Panc1 (cell line): ENCODE results near the gene FGD4. TPM values are rescaled to one million over a fixed set of nuclear protein-coding genes. Genes with fewer than 3 reads are reported as not detected.

Source experiments
- ATAC-seq: fragments of 200-7000 bp; cut with Tn5 transposase; 2 replicates; pipeline ENCODE4 v1.9.1; 2020; ENCODE audit warnings: mild to moderate bottlenecking, moderate library complexity
- BruUV-seq: library from RNA; stranded (reverse); fragments of 400-500 nt; replicated peaks from 2 replicates; lab custom pipeline; 2021; lab: Mats Ljungman, UMichigan
- CTCF ChIA-PET: fragments of 300-600 bp; sonication (Branson Sonifier 250); formaldehyde crosslinking; loops from one replicate; lab custom pipeline; 2022; ENCODE audit warnings: antibody characterized with exemption; lab: Charles Lee
- POLR2A ChIA-PET: fragments of 300-600 bp; sonication (Branson Sonifier 250); formaldehyde crosslinking; loops from one replicate; lab custom pipeline; 2022; ENCODE audit warnings: antibody characterized with exemption; lab: Charles Lee
- DNase-seq: peaks from one replicate; pipeline ENCODE4 v3.0.0-alpha.2; 2010; ENCODE audit warnings: low read depth, low spot score
- H3K27ac ChIP-seq: 2 replicates; pipeline ENCODE4 v1.5.1; 2011; ENCODE audit warnings: mild to moderate bottlenecking, low read length, inconsistent platforms
- H3K27me3 ChIP-seq: fragments of 200-500 bp; sonication (Bioruptor generic); 2 replicates; pipeline ENCODE4 v1.6.0; 2014; ENCODE audit warnings: low read length, inconsistent platforms; ENCODE audit not compliant: control insufficient read depth, insufficient read depth
- H3K36me3 ChIP-seq: fragments of 200-500 bp; sonication (Bioruptor generic); 2 replicates; pipeline ENCODE4 v1.5.1; 2014; ENCODE audit warnings: inconsistent platforms, mild to moderate bottlenecking, low read length, moderate library complexity; ENCODE audit not compliant: control insufficient read depth, insufficient read depth
- H3K4me1 ChIP-seq: 2 replicates; pipeline ENCODE4 v1.5.1; 2011; ENCODE audit warnings: inconsistent platforms, mild to moderate bottlenecking, low read length, moderate library complexity; ENCODE audit not compliant: control insufficient read depth, insufficient read depth
- H3K4me3 ChIP-seq, 2 experiments: 2 replicates each; pipeline ENCODE4 v1.5.1; 2011 to 2012; ENCODE audit warnings: low read depth in 2 of 2, low read length in 2 of 2, mild to moderate bottlenecking in 2 of 2, inconsistent platforms in 1 of 2, moderate library complexity in 1 of 2
- H3K9me3 ChIP-seq: fragments of 200-500 bp; sonication (Bioruptor generic); 2 replicates; pipeline ENCODE4 v1.5.1; 2014; ENCODE audit warnings: low read depth, mild to moderate bottlenecking, inconsistent platforms, low read length, moderate library complexity; ENCODE audit not compliant: control insufficient read depth, insufficient read depth
- POLR2AphosphoS5 ChIP-seq: IDR thresholded peaks from 2 replicates; pipeline ENCODE4 v1.6.1; 2012; ENCODE audit warnings: mild to moderate bottlenecking, low read depth, low read length, moderate library complexity
- REST ChIP-seq, 2 experiments: IDR thresholded peaks; 2 replicates each; pipeline ENCODE4 v1.6.1; 2011 to 2012; ENCODE audit warnings: low read depth in 2 of 2, control low read depth in 1 of 2, low read length in 1 of 2, mild to moderate bottlenecking in 1 of 2, moderate library complexity in 1 of 2; ENCODE audit not compliant: insufficient read depth in 1 of 2
- SIN3A ChIP-seq: IDR thresholded peaks from 2 replicates; pipeline ENCODE4 v1.6.1; 2012; ENCODE audit warnings: low read depth, mild to moderate bottlenecking, low read length, moderate library complexity, borderline replicate concordance; ENCODE audit not compliant: insufficient read depth
- TCF7L2 ChIP-seq: IDR thresholded peaks from 2 replicates; pipeline ENCODE4 v1.6.1; 2011; ENCODE audit warnings: mild to moderate bottlenecking, low read depth, low read length, inconsistent platforms
- in situ Hi-C: cut with HindIII; loops from 2 replicates; pipeline ENCODE4 v1.10.0; 2016; ENCODE audit warnings: low sequenced_read_pairs, low pct_unique_long_range_greater_than_20kb
- intact Hi-C: fragments of 100-400 bp; cut with micrococcal nuclease; formaldehyde crosslinking; loops from one replicate; pipeline ENCODE4 v1.10.0; 2022; ENCODE audit not compliant: unreplicated experiment
- total RNA-seq: library from RNA; stranded (reverse); gene quantifications from one replicate; pipeline ENCODE4 v1.2.1, GENCODE V29; 2021; ENCODE audit not compliant: unreplicated experiment
- TF ChIP-seq, protein P1 (sequence below): fragments of 450-650 bp; IDR thresholded peaks from 2 replicates; pipeline ENCODE4 v1.5.1; 2017; ENCODE audit warnings: mild to moderate bottlenecking

The FGD4 gene
- total RNA-seq, 1 experiment from 2014 or later, result 5.0 TPM

DNA sequence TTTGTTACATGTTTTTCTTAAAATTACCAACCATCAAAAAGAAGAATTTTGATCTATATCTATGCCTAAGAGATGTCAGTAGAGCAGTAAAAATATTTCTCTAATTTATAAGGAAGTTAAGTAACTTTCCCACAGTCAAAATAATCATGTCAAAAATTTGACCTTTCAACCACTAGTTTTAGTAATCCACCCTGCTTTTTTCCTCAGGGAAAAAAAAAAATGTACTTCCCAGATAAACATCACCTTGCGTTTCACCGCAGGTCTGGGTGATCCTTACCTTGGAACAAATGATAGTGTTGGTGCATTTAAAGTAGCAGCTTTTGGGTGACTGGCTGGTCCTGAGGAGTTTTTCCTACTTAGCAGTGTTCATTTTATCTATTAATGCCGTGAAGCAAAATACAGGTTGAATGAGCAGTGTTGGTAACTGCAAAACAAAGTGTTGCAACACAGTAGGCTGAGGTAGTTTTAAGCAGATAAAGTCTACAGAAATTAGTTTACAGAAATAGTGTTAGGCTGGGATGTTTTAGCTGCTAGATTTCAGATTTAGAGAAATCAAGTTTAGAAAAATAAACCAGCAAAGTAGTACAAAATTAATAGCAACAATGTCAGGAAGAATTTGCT is 142.5 kb downstream of the FGD4 start:
- intact Hi-C loops (no loop called here), in situ Hi-C loops (no loop called here)
- no peak for TF ChIP-seq SIN3A
- no peak for TF ChIP-seq TCF7L2
- TF ChIP-seq, protein P1, sequence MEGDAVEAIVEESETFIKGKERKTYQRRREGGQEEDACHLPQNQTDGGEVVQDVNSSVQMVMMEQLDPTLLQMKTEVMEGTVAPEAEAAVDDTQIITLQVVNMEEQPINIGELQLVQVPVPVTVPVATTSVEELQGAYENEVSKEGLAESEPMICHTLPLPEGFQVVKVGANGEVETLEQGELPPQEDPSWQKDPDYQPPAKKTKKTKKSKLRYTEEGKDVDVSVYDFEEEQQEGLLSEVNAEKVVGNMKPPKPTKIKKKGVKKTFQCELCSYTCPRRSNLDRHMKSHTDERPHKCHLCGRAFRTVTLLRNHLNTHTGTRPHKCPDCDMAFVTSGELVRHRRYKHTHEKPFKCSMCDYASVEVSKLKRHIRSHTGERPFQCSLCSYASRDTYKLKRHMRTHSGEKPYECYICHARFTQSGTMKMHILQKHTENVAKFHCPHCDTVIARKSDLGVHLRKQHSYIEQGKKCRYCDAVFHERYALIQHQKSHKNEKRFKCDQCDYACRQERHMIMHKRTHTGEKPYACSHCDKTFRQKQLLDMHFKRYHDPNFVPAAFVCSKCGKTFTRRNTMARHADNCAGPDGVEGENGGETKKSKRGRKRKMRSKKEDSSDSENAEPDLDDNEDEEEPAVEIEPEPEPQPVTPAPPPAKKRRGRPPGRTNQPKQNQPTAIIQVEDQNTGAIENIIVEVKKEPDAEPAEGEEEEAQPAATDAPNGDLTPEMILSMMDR, result no peak
- TF ChIP-seq POLR2AphosphoS5, result no peak
- TF ChIP-seq REST (IDR thresholded peaks at IDR 0.05; ENCODE audit: insufficient read depth in 1 of 2, low read depth in 2 of 2, low read length in 1 of 2), result no peak
- Histone ChIP-seq H3K4me3 (no peak overlapping the region), H3K27me3 (no peaks in the 10 kb centered on the region), H3K4me1 (no peaks in the 10 kb centered on the region), H3K36me3 (no peaks in the 10 kb centered on the region), H3K9me3 (no peaks in the 10 kb centered on the region), H3K27ac (no peak overlapping the region)
- ATAC-seq, result no peak
- POLR2A ChIA-PET, result no interaction called here
- BruUV-seq, result no TSS peak
- CTCF ChIA-PET, result no interaction called here
- DNase-seq, result no peak

DNA sequence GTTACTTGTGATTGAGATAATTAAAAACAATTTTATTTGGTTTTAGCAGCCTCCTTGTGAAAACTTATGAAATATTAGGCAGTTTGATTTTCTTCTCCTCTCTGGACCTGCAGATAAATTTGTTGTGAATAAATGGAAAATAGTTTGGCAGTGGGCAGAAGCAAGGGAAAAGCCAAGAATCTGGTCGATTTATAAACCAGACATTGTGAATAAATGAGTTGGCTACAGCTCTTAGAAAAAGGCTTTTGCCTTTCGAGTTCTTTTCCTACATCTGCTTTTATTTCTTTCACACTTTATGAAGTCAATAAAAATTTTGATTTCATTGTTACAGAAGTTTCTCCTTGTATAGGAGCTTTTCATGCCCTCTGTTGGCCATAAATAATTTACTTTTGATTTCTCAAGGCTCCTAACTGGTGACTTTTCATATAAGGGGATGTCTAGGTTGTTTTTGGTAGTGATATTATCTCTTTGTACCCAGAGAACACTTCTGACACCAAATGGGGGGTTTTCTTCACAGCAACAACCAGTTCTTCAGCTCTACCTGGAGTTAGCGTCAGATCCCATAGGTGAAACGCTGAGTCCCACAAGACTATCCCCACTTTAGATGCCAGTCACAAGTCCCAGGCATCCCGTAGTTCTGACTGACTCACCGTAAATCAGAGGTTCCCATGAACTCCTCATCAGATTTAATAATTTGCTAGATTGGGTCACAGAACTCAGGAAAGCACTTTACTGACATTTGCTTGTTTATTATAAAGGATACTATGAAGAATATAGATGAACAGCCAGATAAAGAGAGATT is 143.3 kb downstream of the FGD4 start:
- no peak for ATAC-seq
- no peak overlapping the region for H3K27ac ChIP-seq
- in situ Hi-C loops (no loop called here), intact Hi-C loops (no loop called here)
- H3K27me3 ChIP-seq, result no peaks in the 10 kb centered on the region
- POLR2A ChIA-PET, result no interaction called here
- CTCF ChIA-PET, result no interaction called here
- no peaks in the 10 kb centered on the region for H3K4me1 ChIP-seq
- no peak for DNase-seq
- H3K4me3 ChIP-seq, result no peak overlapping the region
- H3K36me3 ChIP-seq, result no peaks in the 10 kb centered on the region
- H3K9me3 ChIP-seq, result no peaks in the 10 kb centered on the region
- no TSS peak for BruUV-seq
- no peak for TF ChIP-seq SIN3A
- TF ChIP-seq REST (IDR thresholded peaks at IDR 0.05; ENCODE audit: insufficient read depth in 1 of 2, low read depth in 2 of 2, low read length in 1 of 2), result no peak
- TF ChIP-seq, protein P1, result no peak
- TF ChIP-seq POLR2AphosphoS5, result no peak
- no peak for TF ChIP-seq TCF7L2
